Measurements from ENCODE around the gene TRPV5.

TRPV5 gene

DNA sequence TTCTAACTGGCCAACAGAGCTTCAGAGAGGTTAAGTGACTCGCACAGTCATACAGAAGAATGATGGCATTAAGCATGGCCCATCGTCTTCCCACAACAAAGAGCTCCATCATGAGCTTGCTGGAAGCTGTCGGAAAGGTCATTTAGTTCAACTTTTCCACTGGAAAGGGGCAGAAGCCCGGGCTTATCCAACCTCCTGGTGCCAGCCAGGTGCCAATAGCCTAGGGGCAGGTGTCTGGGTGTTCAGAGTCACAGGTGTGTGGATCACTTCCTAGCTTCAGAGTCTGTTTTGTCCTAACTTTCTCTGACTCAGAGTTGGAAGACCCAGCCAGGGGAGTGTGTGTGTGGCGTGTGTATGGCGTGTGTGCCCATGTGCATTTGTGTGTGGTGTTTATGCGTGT is 46.7 kb downstream of the TRPV5 start:
- Histone ChIP-seq H3K79me2 (ENCODE audit: low read length) (no peaks in the 10 kb centered on the region), H2AFZ (ENCODE audit: low read depth, low read length) (no peak overlapping the region)
- TF ChIP-seq, protein P1, sequence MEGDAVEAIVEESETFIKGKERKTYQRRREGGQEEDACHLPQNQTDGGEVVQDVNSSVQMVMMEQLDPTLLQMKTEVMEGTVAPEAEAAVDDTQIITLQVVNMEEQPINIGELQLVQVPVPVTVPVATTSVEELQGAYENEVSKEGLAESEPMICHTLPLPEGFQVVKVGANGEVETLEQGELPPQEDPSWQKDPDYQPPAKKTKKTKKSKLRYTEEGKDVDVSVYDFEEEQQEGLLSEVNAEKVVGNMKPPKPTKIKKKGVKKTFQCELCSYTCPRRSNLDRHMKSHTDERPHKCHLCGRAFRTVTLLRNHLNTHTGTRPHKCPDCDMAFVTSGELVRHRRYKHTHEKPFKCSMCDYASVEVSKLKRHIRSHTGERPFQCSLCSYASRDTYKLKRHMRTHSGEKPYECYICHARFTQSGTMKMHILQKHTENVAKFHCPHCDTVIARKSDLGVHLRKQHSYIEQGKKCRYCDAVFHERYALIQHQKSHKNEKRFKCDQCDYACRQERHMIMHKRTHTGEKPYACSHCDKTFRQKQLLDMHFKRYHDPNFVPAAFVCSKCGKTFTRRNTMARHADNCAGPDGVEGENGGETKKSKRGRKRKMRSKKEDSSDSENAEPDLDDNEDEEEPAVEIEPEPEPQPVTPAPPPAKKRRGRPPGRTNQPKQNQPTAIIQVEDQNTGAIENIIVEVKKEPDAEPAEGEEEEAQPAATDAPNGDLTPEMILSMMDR (IDR thresholded peaks at IDR 0.05; ENCODE audit: low read depth, low read length): no peak
- TF ChIP-seq EZH2phosphoT487 (IDR thresholded peaks at IDR 0.05; ENCODE audit: low read depth): no peak

DNA sequence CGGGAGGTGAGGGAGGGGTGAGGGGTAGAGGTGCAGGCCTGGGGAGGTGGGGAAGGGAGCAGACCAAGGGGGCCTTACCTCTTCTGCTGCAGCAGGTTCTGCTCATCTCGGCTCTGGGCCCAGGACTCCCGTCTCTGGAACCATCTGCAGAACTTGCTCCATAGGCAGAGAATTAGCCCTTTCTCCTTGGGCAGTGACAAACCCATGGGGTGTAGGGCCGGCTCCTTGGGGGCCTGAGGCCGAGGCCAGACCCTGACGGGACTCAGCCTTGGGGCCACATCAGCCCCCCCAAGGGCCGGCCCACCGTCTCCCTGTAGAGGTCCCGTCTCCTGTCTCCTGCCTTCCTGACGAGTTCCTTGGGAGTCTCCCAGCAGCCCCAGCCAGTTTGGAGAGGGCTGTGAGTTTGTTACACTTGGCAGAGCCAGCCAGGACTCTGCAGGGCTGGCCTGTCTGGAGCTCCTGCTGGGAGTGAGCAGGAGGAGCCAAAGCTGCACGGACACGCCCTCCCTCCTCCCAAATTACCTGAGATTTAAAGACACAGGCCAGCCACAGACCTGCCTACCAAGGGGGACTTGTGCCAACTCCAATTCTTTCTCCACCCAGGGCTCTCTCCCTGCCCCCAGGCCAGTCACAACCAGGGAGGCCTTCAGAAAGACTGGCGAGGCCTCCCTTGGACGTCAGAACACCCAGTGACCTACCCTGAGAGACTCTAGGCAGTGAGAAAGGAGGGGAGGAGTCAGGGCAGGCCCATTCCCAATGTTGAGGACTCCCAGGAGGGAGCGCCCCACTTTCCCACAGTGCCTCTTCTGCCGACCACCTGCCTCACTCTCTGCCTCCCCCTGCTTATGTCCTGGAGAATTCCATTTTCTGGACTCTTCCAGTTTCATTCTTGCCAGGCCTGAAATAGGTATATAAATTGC is 48.0 kb downstream of the TRPV5 start, which contains the start of gene TRPV6:
Gene TRPV6, minus strand, starts transcription at position 435 of the 920 bp plus-strand sequence.
- H3K4me3 ChIP-seq (ENCODE audit: low read length): no peak within 1 kb of the TSS
- H2AFZ ChIP-seq (ENCODE audit: low read depth, low read length): no peak within 1 kb of the TSS
- no peaks in the 10 kb centered on the region for H3K79me2 ChIP-seq (ENCODE audit: low read length)
- peaks cover 39% of the 10 kb centered on the region for H3K4me1 ChIP-seq (ENCODE audit: low read length)
- H3K36me3 ChIP-seq (replicated peaks; ENCODE audit: low read depth, low read length): no peaks in the 10 kb centered on the region
- peak within 1 kb of the TSS; percentile 32; the same call in 1 of the 2 replicates for H3K4me2 ChIP-seq (ENCODE audit: low read length)
- H3K9ac ChIP-seq (ENCODE audit: low read length): no peak within 1 kb of the TSS
- H3K27ac ChIP-seq (ENCODE audit: low read length): no peak within 1 kb of the TSS
- TF ChIP-seq EZH2phosphoT487 (IDR thresholded peaks at IDR 0.05; ENCODE audit: low read depth): no peak
- no peaks in the 10 kb centered on the region for H4K20me1 ChIP-seq (ENCODE audit: insufficient read depth, low read length)
- no peaks in the 10 kb centered on the region for H3K9me3 ChIP-seq (ENCODE audit: insufficient read depth, low read length)
- H3K27me3 ChIP-seq (ENCODE audit: low read depth, low read length): peaks cover under 1% of the 10 kb centered on the region; the same call in 1 of the 2 replicates

More for the DNA sequence above, 46.7 kb downstream of the TRPV5 start:
- Histone ChIP-seq H3K4me2 (ENCODE audit: low read length) (no peak overlapping the region), H3K27ac (ENCODE audit: low read length) (no peak overlapping the region), H4K20me1 (ENCODE audit: insufficient read depth, low read length) (no peaks in the 10 kb centered on the region), H3K9ac (ENCODE audit: low read length) (no peak overlapping the region), H3K9me3 (ENCODE audit: insufficient read depth, low read length) (no peaks in the 10 kb centered on the region), H3K36me3 (replicated peaks; ENCODE audit: low read depth, low read length) (no peaks in the 10 kb centered on the region), H3K27me3 (ENCODE audit: low read depth, low read length) (no peaks in the 10 kb centered on the region), H3K4me3 (ENCODE audit: low read length) (no peak overlapping the region), H3K4me1 (ENCODE audit: low read length) (peaks cover 26% of the 10 kb centered on the region)

DNA sequence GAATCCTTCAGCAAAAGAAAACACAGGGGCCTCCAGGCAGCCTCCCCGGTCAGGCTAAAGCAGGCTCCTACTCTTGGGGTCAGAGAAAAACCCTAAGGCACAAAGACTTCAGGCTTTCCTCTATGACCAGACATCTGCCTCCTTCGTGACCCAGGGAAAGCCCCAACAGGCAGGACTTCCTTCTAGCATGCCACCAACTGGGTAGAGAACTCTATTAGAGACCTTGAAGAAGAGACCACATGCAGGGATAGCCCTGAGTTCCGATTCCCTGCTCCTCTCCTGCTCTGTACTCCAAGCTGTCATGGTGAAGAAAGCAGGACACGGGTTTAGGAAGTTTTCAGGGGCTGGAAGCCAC is 49.3 kb downstream of the TRPV5 start:
- Histone ChIP-seq H3K36me3 (replicated peaks; ENCODE audit: low read depth, low read length) (no peaks in the 10 kb centered on the region), H3K79me2 (ENCODE audit: low read length) (no peaks in the 10 kb centered on the region), H3K9ac (ENCODE audit: low read length) (peak overlapping the region; percentile 3; the same call in 1 of the 2 replicates), H3K4me1 (ENCODE audit: low read length) (peaks cover 40% of the 10 kb centered on the region), H2AFZ (ENCODE audit: low read depth, low read length) (peak overlapping the region; percentile 47), H3K9me3 (ENCODE audit: insufficient read depth, low read length) (no peaks in the 10 kb centered on the region), H3K27ac (ENCODE audit: low read length) (no peak overlapping the region), H3K4me2 (ENCODE audit: low read length) (peak overlapping the region; percentile 32), H4K20me1 (ENCODE audit: insufficient read depth, low read length) (no peaks in the 10 kb centered on the region), H3K27me3 (ENCODE audit: low read depth, low read length) (peaks cover 14% of the 10 kb centered on the region), H3K4me3 (ENCODE audit: low read length) (no peak overlapping the region)
- no peak for TF ChIP-seq EZH2phosphoT487 (IDR thresholded peaks at IDR 0.05; ENCODE audit: low read depth)
- TF ChIP-seq, protein P1 (IDR thresholded peaks at IDR 0.05; ENCODE audit: low read depth, low read length): no peak

DNA sequence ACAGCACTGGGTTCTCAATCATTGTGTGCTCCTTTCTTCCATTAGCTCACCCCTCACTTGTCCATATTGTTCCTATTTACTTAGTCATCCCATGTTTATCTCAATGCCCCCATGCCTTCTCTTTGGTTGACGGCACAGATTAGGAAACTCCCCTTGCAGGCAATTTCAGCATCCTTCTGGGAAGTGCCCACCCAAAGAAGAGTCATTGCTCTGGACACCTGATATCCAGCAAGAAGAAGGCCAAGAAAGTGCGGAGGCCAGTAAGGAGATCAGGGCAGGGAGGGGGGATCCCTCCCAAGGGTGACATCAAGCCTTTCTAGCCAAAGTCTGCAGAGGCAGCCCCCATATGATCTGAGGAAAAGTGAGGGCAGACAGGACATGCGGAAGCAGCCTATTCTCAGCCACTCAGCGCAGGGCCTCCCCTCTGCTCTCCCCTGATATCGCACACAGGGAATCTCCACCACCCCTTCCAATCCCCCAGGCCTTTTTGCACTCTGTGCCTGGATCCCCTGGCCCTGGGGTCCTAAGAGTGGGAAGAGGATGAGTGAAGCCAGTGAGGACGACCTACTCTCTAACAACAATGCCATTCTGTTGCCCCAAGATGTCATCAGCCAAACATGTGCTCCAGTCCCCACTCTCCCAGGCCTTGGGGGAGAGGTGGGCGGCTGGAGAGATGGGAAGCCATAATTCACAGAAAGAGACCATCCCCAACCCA is 49.8 kb downstream of the TRPV5 start:
- no peak overlapping the region for H3K27ac ChIP-seq (ENCODE audit: low read length)
- H3K4me3 ChIP-seq (ENCODE audit: low read length): no peak overlapping the region
- TF ChIP-seq, protein P1 (IDR thresholded peaks at IDR 0.05; ENCODE audit: low read depth, low read length): no peak
- no peak for TF ChIP-seq EZH2phosphoT487 (IDR thresholded peaks at IDR 0.05; ENCODE audit: low read depth)
- no peaks in the 10 kb centered on the region for H3K9me3 ChIP-seq (ENCODE audit: insufficient read depth, low read length)
- H2AFZ ChIP-seq (ENCODE audit: low read depth, low read length): peak overlapping the region; percentile 47
- peaks cover 40% of the 10 kb centered on the region for H3K4me1 ChIP-seq (ENCODE audit: low read length)
- no peaks in the 10 kb centered on the region for H3K79me2 ChIP-seq (ENCODE audit: low read length)
- peak overlapping the region; percentile 3; the same call in 1 of the 2 replicates for H3K9ac ChIP-seq (ENCODE audit: low read length)
- H3K4me2 ChIP-seq (ENCODE audit: low read length): peak overlapping the region; percentile 32
- H3K36me3 ChIP-seq (replicated peaks; ENCODE audit: low read depth, low read length): no peaks in the 10 kb centered on the region
- H4K20me1 ChIP-seq (ENCODE audit: insufficient read depth, low read length): no peaks in the 10 kb centered on the region
- H3K27me3 ChIP-seq (ENCODE audit: low read depth, low read length): peaks cover 19% of the 10 kb centered on the region
